CD4-positive, alpha-beta T cell treated with Interleukin-1 beta for 1 hour (primary cell): Measurements from ENCODE around the gene SRCAP.

ENCODE experiments used
- DNase-seq, 2 donors: peaks; one replicate each; pipeline ENCODE4 v3.0.0-alpha.2; 2020 to 2022

The SRCAP gene

GRCh38 chr16:30778549-30779244 is 79.7 kb downstream of the SRCAP start:
- no peak for DNase-seq

GRCh38 chr16:30779596-30779995 is 80.6 kb downstream of the SRCAP start:
- no peak for DNase-seq

- DNase-seq, result no peak
Observed at GRCh38 chr16:30780021-30780420, 81.0 kb downstream of the SRCAP start.

- no peak for DNase-seq
Observed at GRCh38 chr16:30780549-30780948, 81.6 kb downstream of the SRCAP start.

DNA sequence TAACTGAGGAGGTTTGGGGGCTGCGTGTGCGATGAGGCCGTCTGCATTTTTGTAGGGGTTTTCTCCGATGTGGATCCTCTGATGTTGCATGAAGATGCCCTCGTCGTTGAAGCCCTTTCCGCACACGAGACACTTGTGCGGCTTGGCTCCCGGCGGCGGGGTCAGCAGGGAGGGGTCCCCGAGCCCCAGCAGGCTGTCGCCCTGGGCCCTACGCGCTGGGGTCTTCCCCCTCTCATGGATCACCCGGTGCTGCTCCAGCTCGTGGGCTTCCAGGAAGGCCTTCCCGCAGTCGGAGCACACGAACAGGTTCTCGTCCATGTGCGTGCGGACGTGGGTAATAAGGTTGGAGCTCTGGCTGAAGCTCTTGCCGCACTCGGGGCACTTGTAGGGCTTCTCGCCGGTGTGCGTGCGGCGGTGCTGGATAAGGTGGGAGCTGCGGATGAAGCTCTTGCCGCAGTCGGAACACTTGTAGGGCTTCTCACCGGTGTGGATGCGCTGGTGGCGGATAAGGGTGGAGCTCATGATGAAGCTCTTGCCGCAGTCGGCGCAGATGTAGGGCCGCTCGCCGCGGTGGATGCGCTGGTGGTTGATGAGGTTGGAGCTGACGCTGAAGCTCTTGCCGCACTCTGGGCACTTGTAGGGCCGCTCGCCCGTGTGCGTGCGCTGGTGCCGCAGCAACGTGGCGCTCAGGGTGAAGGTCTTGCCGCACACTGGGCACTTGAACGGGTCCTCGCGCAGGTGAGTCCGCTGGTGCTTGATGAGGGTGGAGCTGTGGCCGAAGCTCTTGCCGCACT is 83.7 kb downstream of the SRCAP start:
- no peak for DNase-seq

GRCh38 chr16:30783280-30784109 is 84.5 kb downstream of the SRCAP start:
- no peak for DNase-seq

DNA sequence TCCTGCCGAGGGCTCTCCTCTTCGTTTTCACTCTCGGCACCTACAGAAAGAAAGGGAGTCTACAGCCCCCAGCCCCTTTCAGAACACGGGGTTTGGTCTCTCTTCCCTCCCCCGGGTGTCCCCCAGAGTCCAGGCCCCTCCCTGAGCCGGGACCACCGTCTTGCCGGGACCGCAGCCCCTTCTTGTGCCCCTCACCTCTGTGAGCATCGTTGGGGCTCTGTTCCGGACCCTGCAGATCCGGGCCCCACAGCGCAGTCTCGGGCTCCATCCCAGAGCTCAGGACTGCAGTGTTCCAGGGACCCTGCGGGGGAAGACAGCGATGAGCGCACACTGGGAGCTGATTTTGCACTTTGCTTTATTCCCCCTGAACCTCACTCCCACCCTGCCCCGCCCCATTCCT is 85.2 kb downstream of the SRCAP start:
- no peak for DNase-seq

DNA sequence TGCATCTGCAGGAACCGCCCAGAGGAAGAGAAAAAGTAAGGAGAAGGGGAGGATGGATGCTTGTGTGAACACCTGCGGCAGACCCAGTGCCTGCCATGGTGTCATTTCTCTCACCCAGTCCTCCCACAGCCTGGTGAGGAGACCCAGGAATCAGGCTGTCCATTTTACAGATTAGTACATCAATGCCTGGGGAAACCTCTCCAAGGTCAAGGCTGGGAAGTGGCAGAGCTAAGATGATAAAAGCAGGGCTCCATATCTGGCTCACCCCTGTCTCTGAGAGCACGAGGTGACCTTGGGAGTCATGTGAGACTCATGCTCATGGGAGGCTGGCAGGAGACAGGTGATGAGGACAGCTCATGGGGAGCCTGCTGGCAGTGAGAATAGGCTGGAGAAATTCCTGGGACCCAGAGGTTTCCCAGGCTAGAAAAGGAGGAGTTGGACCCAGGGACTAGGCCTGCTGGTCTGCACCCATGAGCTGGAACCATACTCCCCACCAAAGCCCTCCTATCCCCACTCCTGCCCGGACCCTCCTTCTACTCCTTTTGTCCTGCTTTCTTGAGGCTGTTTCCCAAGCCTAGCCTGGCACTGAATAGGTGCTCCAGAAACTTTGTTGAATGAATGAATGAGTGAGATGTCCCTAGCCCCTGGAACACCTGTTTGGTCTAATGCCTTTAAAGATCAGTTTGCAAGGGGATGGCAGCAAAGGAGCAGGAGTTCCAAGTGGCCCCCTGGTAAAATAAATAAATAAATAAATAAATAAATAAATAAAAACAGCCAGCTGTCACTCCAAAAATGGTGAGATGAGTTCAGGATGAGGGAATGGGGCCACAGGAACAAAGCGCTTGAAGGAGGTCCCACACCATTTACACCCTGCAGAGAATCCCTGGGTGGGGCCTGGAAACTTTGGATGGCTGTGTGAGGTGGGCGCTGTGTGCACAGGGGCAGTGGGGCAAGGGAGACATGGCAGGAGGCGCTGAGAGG is 86.4 kb downstream of the SRCAP start:
- DNase-seq, result no peak

DNA sequence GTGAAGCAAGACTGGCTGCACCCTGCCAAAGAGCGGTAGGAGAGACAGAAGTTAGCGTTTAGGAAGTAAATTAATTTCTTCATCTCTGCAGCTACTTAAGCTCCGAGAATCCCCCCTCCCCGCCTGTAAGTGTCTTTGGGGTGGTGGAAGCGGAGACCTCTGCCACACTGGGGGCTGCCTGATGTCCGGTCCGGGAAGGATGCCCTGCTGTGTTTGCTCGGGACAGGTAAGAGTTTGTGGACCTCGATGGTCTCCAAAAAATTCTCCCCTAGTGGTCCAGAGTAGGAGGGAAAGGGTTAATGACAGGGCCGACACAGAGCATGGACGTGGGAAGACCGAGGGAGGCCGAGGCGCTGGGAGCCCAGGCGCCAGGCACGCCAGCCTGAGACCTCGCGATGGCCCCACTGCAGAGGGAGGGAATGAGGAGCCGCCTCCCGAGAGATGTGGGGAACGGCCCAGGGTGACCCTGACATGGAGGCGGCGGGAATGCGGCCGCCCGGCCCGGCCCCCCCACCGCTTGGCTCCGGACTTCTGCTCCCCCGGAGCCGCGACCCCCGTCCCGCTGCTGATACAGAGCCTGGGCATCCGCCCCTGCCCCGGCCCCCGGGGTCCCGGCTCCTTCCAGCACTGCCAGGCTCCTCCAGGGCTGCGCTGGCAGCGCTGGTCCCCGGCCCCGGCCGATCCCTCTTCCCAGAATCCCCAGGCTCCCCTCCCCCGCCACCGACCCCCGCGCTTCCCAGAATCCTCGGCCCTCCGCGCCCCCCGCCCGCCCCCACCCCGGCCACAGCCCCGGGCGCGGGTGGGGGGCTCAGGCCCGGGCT is 87.4 kb downstream of the SRCAP start:
- DNase-seq, result no peak

DNA sequence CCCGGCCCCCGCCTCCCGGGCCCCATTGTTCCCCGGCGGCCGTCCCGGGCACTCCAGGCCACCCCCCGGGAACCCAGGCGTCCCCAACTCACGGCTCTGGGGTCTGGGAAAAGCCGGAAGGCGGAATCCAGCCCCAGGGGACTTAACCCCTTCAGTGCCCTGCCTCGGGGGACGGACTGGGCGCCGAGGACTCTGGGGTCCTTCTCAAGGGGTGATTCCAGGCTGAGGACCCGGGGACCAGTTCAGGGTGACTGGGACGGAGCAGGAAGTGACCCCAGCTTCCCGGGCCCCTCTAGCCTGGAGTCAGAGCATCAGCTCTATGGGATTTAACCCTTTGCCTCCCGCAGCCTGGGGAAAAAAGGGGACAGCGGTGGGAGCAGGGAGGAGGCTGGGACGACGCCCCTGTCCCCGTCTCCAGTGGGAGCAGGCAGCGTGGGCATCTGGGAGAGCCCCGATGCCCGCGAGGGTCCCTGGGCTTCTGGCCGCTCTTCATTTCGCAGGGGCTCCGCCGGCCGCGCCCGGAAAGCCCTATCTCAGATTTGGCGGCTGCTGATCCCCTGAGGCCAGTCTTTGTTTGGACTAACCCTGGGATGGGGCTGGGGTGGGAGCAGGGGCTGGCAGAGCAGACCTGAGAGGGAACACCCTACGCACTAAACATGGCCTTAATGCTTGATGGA is 88.1 kb downstream of the SRCAP start, which contains the start of gene ZNF629:
TSS of gene ZNF629 (minus strand) at position 270 of the 677 bp plus-strand sequence. CDS start 2,723 bp downstream, outside the sequence.
- peak in 1 of 2 donors; percentile 37 for DNase-seq

DNA sequence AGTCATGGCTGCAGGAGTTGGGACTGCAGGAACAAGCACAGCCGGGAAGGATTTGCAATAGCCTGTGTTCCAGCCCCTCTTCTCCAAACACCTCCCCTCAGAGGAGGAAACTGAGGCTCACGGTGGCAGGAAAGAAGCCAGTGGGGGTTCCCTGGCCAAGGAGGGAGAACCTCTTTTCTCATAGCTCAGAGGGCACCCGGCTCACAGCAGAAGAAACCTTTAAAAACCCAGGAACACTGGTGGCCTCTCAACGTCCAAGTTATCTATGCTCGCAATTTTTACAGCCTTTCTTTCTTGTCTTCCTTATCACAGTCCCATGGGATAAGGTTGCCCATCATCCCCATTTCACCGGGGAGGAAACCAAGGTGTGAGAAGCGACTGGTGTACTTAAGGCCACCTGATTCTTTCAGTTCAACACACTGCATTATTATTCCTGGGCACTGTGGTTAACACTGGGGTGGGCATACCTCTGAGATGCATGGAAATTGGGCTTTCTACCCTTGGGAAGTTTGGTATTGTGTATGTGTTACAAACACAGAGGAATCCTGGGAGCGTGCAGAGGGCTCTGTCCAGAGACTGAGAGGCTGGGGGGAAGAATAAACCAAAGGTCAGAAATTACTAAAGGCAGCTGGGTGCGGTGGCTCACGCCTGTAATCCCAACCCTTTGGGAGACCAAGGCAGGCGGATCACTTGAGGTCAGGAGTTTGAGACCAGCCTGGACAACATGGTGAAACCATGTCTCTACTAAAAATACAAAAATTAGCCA is 88.8 kb downstream of the SRCAP start:
- DNase-seq, result no peak
